SU-DHL-6 (cell line): Measurements from ENCODE around the gene SLC13A2.

Experiments used
- H2AFZ ChIP-seq: fragments of 200-600 bp; sonication (generic); 2 replicates; pipeline ENCODE4 v1.6.1; 2014; ENCODE audit warnings: low read depth, mild to moderate bottlenecking, moderate library complexity, mixed read lengths, antibody characterized with exemption, low read length; ENCODE audit not compliant: severe bottlenecking
- H3F3A ChIP-seq: fragments of 200-600 bp; shearing (Covaris generic); 2 replicates; pipeline ENCODE4 v1.6.0; 2016; ENCODE audit warnings: antibody characterized with exemption, mild to moderate bottlenecking; ENCODE audit not compliant: insufficient read depth
- H3K27ac ChIP-seq: fragments of 200-600 bp; sonication (generic); 2 replicates; pipeline ENCODE4 v1.5.1; 2016; ENCODE audit warnings: low read depth, mild to moderate bottlenecking, low read length, moderate library complexity, mixed read lengths
- H3K27me3 ChIP-seq: fragments of 200-600 bp; sonication (generic), shearing (Covaris generic); 2 replicates; pipeline ENCODE4 v1.6.0; 2014; ENCODE audit warnings: mild to moderate bottlenecking, low read length
- H3K36me3 ChIP-seq: fragments of 200-600 bp; sonication (generic); 2 replicates; pipeline ENCODE4 v1.6.1; 2014; ENCODE audit warnings: mild to moderate bottlenecking, low read length, mixed read lengths
- H3K4me2 ChIP-seq: fragments of 300-600, 200-600 bp; shearing (Covaris generic), sonication (generic); 2 replicates; pipeline ENCODE4 v1.6.0; 2014; ENCODE audit warnings: low read length, low read depth, mild to moderate bottlenecking; ENCODE audit not compliant: poor library complexity, severe bottlenecking
- H3K4me3 ChIP-seq: fragments of 200-600 bp; sonication (generic); 2 replicates; pipeline ENCODE4 v1.5.1; 2014; ENCODE audit warnings: antibody characterized with exemption, low read length, mild to moderate bottlenecking, mixed read lengths; ENCODE audit not compliant: insufficient read depth, poor library complexity, severe bottlenecking
- H3K79me2 ChIP-seq: fragments of 200-600 bp; sonication (generic); 2 replicates; pipeline ENCODE4 v1.6.1; 2014; ENCODE audit warnings: mild to moderate bottlenecking, low read length, moderate library complexity; ENCODE audit not compliant: insufficient read depth
- H3K9ac ChIP-seq: fragments of 200-600 bp; sonication (generic); 2 replicates; pipeline ENCODE4 v1.7.0; 2014; ENCODE audit warnings: mild to moderate bottlenecking, low read length
- H3K9me2 ChIP-seq: fragments of 200-600 bp; sonication (generic); replicated peaks from 2 replicates; pipeline ENCODE4 v1.6.1; 2014; ENCODE audit warnings: low read length; ENCODE audit not compliant: insufficient read depth
- H3K9me3 ChIP-seq: fragments of 200-600 bp; sonication (generic); 2 replicates; pipeline ENCODE4 v1.6.1; 2014; ENCODE audit warnings: low read length, mixed read lengths; ENCODE audit not compliant: insufficient read depth
- H4K20me1 ChIP-seq: fragments of 200-600 bp; sonication (generic); 2 replicates; pipeline ENCODE4 v1.6.1; 2014; ENCODE audit warnings: low read depth, mild to moderate bottlenecking, antibody characterized with exemption, low read length, moderate library complexity, mixed read lengths
- EZH2phosphoT487 ChIP-seq: fragments of 200-600 bp; sonication (generic), shearing (Covaris generic); conservative IDR thresholded peaks from 2 replicates; pipeline ENCODE4 v1.6.1; 2018; ENCODE audit warnings: mild to moderate bottlenecking, antibody characterized with exemption, low read length, moderate library complexity, mixed read lengths
- TF ChIP-seq, protein P1 (sequence below): fragments of 200-600 bp; sonication (generic); IDR thresholded peaks from one replicate; pipeline ENCODE4 v1.5.1; 2017; ENCODE audit warnings: antibody characterized with exemption, mild to moderate bottlenecking, low read length, moderate library complexity; ENCODE audit not compliant: insufficient read depth, poor library complexity, severe bottlenecking

The SLC13A2 gene

DNA sequence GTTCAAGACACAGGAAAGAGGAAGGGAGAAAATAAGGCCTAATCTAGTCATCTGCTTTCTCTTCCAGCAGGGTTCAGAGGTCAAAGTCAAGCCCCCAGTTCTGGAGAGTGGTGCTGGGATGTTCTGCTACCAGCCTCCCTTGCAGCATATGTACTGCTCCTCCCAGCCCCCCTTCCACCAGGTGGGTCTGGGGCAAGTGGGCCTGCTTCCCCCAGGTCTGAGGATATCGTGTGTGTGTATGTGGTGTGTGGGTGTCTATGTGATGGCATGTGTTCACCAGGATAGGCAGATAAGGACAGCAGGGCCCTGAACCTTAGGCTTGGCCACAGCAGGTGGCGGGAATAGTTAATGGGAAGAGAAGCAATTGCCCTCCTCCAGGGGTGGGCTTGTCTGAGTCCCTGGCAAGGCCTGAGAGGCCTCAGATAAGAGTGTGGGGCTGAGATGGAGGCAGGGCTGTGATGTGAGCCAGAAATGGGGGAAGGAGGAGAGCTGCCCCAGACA, 53.8 kb downstream of the SLC13A2 start:
- no peaks in the 10 kb centered on the region for H3K9me3 ChIP-seq
- H2AFZ ChIP-seq, result no peak overlapping the region
- H3F3A ChIP-seq, result no peaks in the 10 kb centered on the region
- no peak for TF ChIP-seq EZH2phosphoT487
- TF ChIP-seq, protein P1, sequence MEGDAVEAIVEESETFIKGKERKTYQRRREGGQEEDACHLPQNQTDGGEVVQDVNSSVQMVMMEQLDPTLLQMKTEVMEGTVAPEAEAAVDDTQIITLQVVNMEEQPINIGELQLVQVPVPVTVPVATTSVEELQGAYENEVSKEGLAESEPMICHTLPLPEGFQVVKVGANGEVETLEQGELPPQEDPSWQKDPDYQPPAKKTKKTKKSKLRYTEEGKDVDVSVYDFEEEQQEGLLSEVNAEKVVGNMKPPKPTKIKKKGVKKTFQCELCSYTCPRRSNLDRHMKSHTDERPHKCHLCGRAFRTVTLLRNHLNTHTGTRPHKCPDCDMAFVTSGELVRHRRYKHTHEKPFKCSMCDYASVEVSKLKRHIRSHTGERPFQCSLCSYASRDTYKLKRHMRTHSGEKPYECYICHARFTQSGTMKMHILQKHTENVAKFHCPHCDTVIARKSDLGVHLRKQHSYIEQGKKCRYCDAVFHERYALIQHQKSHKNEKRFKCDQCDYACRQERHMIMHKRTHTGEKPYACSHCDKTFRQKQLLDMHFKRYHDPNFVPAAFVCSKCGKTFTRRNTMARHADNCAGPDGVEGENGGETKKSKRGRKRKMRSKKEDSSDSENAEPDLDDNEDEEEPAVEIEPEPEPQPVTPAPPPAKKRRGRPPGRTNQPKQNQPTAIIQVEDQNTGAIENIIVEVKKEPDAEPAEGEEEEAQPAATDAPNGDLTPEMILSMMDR, result no peak
- no peak overlapping the region for H3K9ac ChIP-seq
- no peaks in the 10 kb centered on the region for H3K9me2 ChIP-seq
- H3K79me2 ChIP-seq, result no peaks in the 10 kb centered on the region
- H3K4me2 ChIP-seq, result no peak overlapping the region
- no peak overlapping the region for H3K4me3 ChIP-seq
- H4K20me1 ChIP-seq, result no peaks in the 10 kb centered on the region
- H3K27ac ChIP-seq, result no peak overlapping the region
- H3K36me3 ChIP-seq, result no peaks in the 10 kb centered on the region
- no peaks in the 10 kb centered on the region for H3K27me3 ChIP-seq

DNA sequence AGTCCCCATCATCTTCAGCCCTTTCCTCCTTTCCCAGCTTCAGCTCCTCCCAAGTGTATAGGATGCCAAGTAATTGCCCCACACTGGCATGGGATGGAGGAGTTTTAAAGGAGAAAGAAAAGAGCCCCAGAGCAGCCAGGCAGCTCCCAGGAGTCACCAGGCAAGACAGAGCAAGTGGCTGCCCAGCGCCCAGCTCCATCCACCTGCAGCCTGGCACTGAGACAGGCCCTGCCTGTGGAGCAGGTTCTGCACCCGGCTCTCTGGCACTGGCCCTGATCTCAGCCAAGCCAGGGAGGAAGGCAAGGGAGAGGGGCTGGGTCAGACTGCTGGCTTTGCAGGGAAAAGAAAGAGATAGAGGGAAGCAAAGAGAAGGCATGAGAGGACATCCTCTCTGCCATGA, 54.4 kb downstream of the SLC13A2 start:
- no peaks in the 10 kb centered on the region for H3K27me3 ChIP-seq
- no peaks in the 10 kb centered on the region for H3K36me3 ChIP-seq
- no peaks in the 10 kb centered on the region for H3K9me3 ChIP-seq
- no peaks in the 10 kb centered on the region for H4K20me1 ChIP-seq
- no peak overlapping the region for H3K27ac ChIP-seq
- no peaks in the 10 kb centered on the region for H3K9me2 ChIP-seq
- H3K4me3 ChIP-seq, result no peak overlapping the region
- H3K9ac ChIP-seq, result no peak overlapping the region
- no peak overlapping the region for H2AFZ ChIP-seq
- TF ChIP-seq, protein P1, result no peak
- no peak for TF ChIP-seq EZH2phosphoT487
- H3F3A ChIP-seq, result no peaks in the 10 kb centered on the region
- H3K79me2 ChIP-seq, result no peaks in the 10 kb centered on the region
- H3K4me2 ChIP-seq, result no peak overlapping the region

DNA sequence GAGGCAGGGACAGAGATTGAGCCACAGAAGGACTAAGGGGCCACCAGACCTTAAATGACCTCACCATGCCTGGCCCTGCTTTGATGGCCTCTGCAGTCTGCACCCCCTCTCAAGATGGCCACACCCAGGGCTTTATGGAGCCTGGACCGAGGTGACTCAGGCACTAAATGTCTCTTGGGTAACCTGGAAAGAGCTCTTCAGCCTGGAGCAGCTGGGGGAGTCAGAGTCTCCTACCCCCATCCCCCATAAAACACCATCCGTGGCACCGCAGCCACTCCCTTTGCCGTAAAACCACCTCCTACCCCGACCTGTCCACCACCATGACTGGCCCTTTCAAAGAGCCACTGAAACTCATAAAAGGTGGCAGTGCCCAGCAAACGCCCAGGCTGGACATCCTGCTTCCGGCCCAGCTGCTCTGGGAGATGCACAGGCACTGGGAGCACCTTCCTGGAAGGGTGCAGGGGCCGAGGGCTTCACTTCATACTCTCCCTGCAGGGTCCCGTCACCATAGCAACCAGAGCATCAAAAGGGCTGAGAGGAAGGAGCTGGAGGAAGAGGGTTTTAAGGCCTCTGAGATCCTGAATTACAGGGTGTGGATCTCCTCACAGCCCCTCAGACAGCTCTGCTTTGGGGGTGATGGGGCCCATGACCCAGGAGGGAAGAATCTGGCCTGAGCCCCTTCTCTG, 55.0 kb downstream of the SLC13A2 start:
- Histone ChIP-seq H3K9me3 (no peaks in the 10 kb centered on the region), H3K9ac (no peak overlapping the region), H3K79me2 (no peaks in the 10 kb centered on the region), H4K20me1 (no peaks in the 10 kb centered on the region), H2AFZ (no peak overlapping the region), H3K9me2 (no peaks in the 10 kb centered on the region), H3F3A (no peaks in the 10 kb centered on the region), H3K4me2 (no peak overlapping the region), H3K27me3 (no peaks in the 10 kb centered on the region), H3K36me3 (no peaks in the 10 kb centered on the region), H3K4me3 (no peak overlapping the region), H3K27ac (no peak overlapping the region)
- TF ChIP-seq EZH2phosphoT487, result no peak
- TF ChIP-seq, protein P1, result no peak
